RCC 7860 (cell line): ENCODE results near the gene AKR7A3.
"Not testable (repeated sequence)": the region's sequence is repeated elsewhere in the genome, so short reads cannot be mapped to it uniquely, and the experiment has no call there.

Experiments used
- DNase-seq: peaks from one replicate; pipeline ENCODE4 v3.0.0-alpha.2; 2015; ENCODE audit warnings: low spot score
- FAIRE-seq: peaks from 2 replicates; lab custom pipeline; 2012; peaks lifted over from hg19 to GRCh38; lab: Jason Lieb, UNC

The AKR7A3 gene

DNA sequence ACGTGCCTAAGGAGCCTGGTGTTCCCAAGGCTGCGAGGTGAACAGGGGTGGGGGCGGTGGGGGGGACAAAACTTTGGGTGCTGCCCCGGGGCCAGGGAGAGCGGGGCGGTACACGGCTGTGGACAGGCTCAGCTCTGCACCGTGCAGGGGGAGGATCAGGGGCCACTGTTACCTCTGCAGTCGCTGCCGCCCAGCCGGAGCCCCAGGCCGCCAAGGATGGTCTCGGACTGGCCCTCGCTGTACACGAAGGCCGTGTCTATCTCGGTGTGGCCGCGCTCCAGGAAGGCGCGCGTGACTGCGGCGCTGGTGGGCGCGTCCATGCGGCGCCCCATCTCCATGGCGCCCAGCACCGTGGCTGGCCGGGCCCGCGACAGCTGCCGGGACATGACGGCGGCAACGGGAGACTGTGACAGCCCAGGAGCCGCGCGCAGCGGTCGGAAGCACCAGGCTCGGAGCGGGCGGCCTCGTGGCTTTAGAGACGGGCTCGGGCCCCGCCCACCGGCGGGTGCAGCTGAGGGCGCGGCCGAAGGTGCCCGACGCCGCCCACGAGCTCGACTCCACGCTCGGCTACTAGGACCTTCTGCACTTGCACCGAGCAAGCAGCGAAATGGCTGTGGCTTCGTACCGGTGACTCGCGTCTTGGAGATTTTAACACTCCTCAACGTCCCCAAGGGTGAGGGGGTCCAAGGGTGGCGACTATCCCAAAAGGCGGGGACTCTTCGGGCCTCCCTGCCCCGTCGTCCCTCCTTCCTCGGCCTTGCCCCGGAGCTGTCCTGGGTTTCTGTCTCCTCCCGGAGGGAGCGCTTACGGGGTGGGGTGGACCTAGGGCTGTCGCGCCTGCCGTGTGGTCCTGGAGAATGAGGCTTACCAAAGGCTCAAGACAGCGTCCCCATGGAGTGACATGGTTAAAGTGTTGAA lies at the start of gene AKR7A3:
Gene AKR7A3, minus strand, starts transcription at position 447 of the 918 bp plus-strand sequence. Its CDS starts 61 bp downstream, at position 386.
- DNase-seq, FAIRE-seq: not testable (repeated sequence)

- FAIRE-seq: no peak
- no peak for DNase-seq
These were observed 49.8 kb upstream of the AKR7A3 start for GRCh38 chr1:19338323-19338762.

GRCh38 chr1:19337289-19337688 lies 48.7 kb upstream of the AKR7A3 start:
- FAIRE-seq: no peak
- DNase-seq: no peak

- DNase-seq (peak; percentile 76), FAIRE-seq (no peak)
These were observed 48.0 kb upstream of the AKR7A3 start for GRCh38 chr1:19336543-19336942.

DNA sequence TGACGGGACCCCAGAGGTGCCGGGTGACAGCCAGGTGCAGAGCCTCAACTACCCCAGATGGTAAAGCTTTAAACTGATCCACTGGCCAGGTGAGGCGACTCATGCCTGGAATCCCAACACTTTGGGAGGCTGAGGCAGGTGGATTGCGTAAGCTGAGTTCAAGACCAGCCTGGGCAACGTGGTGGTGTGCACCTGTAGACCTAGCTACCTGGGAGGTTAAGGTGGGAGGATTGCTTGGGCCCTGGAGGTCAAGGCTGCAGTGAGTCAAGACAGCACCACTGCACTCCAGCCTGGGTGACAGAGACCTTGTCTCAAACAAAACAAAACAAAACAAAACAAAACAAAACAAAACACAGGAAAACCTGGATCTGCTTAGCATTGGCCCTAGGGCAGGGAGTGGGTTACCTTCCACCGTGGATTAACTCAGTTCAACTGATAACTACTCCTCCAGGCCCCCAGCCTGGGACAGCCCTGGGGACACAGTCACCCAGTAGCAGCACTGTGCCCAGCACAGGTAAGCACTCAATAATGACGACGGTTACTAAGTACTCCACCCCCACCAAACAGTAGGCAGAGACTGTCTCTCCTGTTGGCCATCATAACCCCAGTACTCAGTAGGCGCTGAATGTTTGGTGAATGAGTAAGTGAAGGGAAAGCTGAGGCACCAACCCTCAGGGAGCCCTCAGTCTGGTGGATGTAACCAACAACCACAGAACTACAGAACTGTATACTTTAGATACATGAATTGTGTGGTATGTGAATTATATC lies 45.2 kb upstream of the AKR7A3 start:
- no peak for FAIRE-seq
- DNase-seq: peak; percentile 11

GRCh38 chr1:19332832-19333231 lies 44.3 kb upstream of the AKR7A3 start:
- no peak for DNase-seq

DNA sequence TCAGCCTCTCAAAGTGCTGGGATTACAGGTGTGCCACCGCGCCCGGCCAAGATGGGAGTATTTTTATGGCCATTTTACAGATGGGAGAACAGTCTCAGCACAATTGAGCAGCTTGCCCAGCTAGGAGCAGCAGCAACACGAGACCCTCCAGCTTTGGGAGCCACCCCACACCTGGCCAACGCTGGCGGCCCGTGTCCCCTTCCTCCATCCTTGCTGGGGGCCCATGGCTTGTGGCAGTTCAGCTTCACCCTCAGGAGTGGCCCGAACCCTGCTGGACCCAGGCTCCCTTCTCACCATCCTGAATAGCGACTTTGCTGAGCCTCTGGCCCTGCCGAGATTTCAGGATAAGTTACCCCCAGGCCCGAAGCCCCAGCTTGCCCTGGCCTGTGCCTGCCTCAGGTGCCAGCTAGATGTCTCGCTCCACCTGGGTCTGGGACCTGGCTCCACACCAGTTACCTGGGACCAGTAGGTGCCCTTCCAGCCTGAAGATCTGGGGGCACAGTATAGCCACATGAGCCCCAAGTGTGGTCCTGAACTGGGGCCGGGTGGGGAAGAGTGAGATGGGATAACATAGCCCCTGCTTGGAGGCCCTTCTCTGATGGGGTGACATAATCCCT lies 42.8 kb upstream of the AKR7A3 start:
- FAIRE-seq: no peak
- no peak for DNase-seq

More at GRCh38 chr1:19332832-19333231, 44.3 kb upstream of the AKR7A3 start:
- no peak for FAIRE-seq

DNA sequence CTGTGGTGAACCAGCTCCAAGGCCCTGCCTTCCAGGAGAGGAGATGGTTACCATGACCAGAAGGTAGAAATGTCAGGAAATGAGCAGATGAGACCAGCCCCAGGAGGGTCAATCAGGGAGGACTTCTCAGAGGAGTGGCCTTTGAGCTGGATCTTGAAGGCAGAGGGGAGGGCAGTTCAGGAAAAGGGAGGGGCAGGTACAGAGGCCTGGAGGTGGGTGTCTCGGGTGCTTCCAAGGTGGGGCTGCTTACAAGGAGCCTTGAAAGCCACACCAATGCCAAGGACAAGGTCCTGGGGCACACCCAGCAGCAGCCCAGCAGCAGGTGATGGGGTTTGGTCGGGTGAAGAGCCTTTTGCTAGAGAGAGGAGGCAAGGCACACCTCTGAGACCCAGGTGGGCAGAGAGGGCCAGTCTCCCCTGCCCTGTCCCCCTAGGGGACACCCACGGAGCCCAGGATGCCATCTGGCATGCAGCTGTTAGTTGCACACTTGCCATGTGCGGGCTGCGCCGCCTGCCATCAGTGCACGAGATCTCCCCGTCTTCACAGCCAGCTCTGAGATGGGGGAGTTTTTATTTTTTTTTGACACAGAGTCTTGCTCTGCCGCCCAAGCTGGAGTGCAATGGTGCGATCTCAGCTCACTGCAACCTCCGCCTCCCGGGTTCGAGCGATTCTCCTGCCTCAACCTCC lies 42.0 kb upstream of the AKR7A3 start:
- FAIRE-seq: no peak

DNA sequence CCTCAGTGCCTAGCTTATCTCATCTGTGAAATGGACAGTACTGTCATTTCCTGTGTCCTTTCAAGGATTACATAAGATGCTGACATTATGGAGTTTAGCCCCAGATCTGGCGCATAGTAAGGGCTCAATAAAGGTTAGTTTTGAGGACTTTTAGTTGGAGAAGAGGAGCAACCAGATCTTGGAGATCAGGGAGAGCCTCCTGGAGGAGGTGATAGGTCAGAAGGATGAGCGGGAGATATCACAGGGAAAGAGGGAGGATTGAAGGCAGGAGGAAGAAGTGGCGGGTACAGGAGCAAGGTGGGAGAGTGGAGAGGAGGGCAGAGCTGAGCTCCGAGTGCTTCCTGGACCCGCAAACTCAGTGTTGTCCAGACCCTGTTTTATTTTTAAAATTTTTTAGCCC lies 41.0 kb upstream of the AKR7A3 start:
- DNase-seq: no peak
- FAIRE-seq: no peak

More for the DNA sequence above, 42.0 kb upstream of the AKR7A3 start:
- no peak for DNase-seq

GRCh38 chr1:19329188-19329587 lies 40.6 kb upstream of the AKR7A3 start:
- DNase-seq (no peak), FAIRE-seq (no peak)

DNA sequence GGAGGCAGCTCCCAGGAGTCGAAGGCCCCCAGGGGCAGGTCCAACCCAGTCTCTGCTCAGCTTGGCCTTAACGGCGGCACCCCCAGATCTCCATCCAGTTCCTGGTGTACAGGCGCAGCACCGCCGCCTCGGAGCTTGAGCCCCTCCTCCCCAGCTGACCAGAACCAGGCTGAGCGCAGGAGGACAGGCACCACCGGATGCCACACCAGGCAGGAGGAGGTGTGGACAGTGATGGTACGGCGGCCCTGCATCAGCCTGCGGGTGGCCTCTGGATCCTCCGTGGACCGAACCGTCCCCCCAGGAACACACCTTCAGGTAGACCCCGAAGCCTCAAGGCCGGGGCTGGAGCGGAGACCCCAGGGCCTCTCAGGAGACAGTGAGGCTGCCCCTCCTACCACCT lies 39.9 kb upstream of the AKR7A3 start:
- FAIRE-seq (no peak), DNase-seq (no peak)

DNA sequence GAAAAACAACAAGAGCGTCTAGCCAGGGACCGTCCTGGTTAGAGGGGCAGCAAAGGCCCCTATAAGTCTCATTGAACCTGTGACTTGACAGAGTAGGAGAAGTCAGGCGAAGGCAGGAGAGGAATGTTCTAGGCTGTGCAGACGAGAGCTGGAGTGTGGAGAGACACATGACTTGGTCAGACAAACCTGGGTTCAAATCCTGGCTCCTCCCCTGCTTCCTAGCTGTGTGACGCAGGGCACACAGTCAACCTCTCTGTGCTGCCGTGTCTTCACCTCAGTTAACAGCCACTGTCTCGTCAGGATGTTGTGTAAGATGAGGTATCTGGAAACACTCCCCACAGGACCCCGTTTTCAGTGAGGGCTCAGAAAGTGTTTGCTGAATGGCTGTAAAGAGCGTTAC lies 39.2 kb upstream of the AKR7A3 start:
- FAIRE-seq (no peak), DNase-seq (no peak)

- DNase-seq (no peak), FAIRE-seq (no peak)
These were observed 38.7 kb upstream of the AKR7A3 start for GRCh38 chr1:19327301-19327700.

- FAIRE-seq (no peak), DNase-seq (no peak)
These were observed 38.1 kb upstream of the AKR7A3 start for GRCh38 chr1:19326748-19327065.

DNA sequence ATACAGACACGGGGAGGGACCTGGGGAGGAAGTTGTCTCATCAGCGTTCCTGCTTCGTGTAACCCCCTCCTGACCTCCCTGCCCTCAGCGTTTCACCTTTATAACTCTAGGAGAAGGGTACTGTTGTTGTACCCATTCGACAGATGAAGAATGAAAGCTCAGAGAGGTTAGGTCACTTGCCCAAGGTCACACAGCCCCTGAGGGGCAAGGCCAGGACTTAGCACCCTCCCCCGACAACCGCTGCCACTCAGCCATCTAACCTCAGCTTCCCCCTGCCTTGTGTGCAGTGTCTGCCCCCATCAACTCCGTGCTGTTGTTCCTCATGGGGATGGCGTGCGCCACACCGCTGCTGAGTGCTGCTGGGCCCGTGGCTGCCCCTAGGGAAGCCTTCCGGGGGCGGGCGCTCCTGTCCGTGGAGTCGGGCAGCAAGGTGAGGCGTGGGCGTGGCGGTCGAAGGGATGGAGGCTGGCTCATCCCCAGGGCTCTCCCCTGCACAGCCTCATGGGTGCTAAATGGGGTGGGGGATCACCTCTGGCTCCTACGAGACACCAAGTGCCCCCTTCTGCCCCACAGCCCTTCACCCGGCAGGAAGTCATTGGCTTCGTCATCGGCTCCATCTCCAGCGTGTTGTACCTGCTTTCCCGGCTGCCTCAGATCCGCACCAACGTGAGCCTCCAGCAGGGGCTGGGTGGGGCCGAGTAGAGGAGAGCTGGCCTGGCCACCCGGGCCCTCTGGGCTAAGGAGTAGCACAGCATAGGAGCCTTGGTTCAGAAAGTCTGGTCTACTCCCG lies 37.6 kb upstream of the AKR7A3 start:
- no peak for FAIRE-seq

DNA sequence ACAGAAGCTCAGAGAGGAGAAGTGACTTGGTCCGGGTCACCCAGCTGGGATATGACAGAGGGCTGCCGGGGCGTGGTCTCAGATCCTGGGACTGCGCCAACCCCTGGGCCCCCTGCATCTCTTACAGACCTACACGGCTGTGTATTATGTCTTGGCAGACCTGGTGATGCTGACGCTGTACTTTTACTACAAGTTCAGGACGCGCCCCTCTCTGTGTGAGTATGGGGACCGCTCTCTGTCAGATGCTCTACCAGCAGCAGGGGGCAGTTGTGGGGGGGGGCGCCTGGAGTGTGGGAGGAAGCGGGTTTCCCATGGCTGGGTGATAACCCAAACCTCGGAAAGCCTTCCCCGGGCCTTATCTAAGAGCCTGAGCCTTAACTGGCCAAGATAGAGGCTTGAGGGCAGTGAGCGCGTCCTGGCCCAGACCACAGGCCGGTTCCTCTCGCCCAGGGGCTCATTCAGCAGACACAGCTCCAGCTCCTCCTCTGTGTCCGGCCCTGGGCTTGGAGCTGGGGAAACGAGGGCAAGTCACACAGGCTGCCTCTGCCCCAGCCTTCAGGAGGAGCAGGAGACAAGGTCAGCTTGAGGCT lies 36.9 kb upstream of the AKR7A3 start:
- no peak for DNase-seq

More for the DNA sequence above, 37.6 kb upstream of the AKR7A3 start:
- no peak for DNase-seq

GRCh38 chr1:19324665-19324990 lies 36.1 kb upstream of the AKR7A3 start:
- no peak for DNase-seq
- FAIRE-seq: no peak

More for the DNA sequence above, 36.9 kb upstream of the AKR7A3 start:
- no peak for FAIRE-seq

GRCh38 chr1:19323987-19324664 lies 35.6 kb upstream of the AKR7A3 start:
- FAIRE-seq (no peak), DNase-seq (no peak)

DNA sequence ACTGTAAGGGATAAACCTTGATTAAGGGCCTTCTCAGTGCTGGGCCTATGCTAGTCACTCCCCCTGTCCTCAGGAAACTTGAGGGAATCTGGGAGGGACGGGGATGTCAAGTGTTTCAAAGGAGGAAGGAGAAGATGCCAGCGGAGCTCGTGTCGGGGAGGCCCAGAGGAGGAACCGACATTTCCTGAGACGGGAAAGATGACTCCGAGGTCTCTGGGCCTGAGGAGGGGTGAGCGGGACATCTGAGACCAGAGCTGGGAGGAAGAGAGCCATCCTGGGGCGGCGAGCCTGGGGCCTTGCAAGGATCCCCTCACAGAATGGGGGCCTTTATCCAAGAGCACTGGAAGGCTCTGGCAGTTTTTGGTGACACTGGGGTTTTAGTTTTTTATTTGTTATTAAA lies 33.9 kb upstream of the AKR7A3 start:
- DNase-seq: no peak
- FAIRE-seq: no peak
